Osteoblast (primary cell): ENCODE measurements around the gene DDX59. TPM values are rescaled to one million over a fixed set of nuclear protein-coding genes. Genes with fewer than 3 reads are reported as not detected.

Source experiments
- DNase-seq: peaks from one replicate; pipeline ENCODE4 v3.0.0; 2011; ENCODE audit warnings: low spot score, mixed read lengths; ENCODE audit not compliant: insufficient read length; ENCODE audit errors: missing footprints
- H2AFZ ChIP-seq: 2 replicates; pipeline ENCODE4 v1.6.0; 2011; ENCODE audit warnings: mild to moderate bottlenecking, low read length
- H3K27ac ChIP-seq: 2 replicates; pipeline ENCODE4 v1.5.1; 2011; ENCODE audit warnings: mild to moderate bottlenecking, low read depth, low read length, moderate library complexity
- H3K27me3 ChIP-seq: 2 replicates; pipeline ENCODE4 v1.6.0; 2012; ENCODE audit warnings: mild to moderate bottlenecking, control low read depth, inconsistent platforms, low read length, moderate library complexity; ENCODE audit not compliant: insufficient read depth
- H3K36me3 ChIP-seq: 2 replicates; pipeline ENCODE4 v1.5.1; 2011; ENCODE audit warnings: mild to moderate bottlenecking, low read length, control low read depth, moderate library complexity; ENCODE audit not compliant: insufficient read depth
- H3K4me1 ChIP-seq: 2 replicates; pipeline ENCODE4 v1.5.1; 2011; ENCODE audit warnings: mild to moderate bottlenecking, low read length, control low read depth, moderate library complexity; ENCODE audit not compliant: insufficient read depth
- H3K4me2 ChIP-seq: 2 replicates; pipeline ENCODE4 v1.6.0; 2011; ENCODE audit warnings: mild to moderate bottlenecking, low read length; ENCODE audit not compliant: insufficient read depth
- H3K4me3 ChIP-seq: fragments of 200-600 bp; sonication (generic); 3 replicates; pipeline ENCODE4 v1.5.1; 2012; ENCODE audit warnings: mild to moderate bottlenecking, low read length, inconsistent platforms; ENCODE audit not compliant: insufficient read depth
- H3K79me2 ChIP-seq: 2 replicates; pipeline ENCODE4 v1.6.0; 2012; ENCODE audit warnings: mild to moderate bottlenecking, low read length, control low read depth, inconsistent platforms; ENCODE audit not compliant: insufficient read depth
- H3K9me3 ChIP-seq: 2 replicates; pipeline ENCODE4 v1.5.1; 2011; ENCODE audit warnings: low read depth, low read length, control low read depth
- H4K20me1 ChIP-seq: 2 replicates; pipeline ENCODE4 v1.6.0; 2012; ENCODE audit warnings: mild to moderate bottlenecking, low read length, control low read depth; ENCODE audit not compliant: insufficient read depth
- total RNA-seq: library from RNA; depleted of rRNA; stranded (reverse); fragments of >200 nt; gene quantifications from 2 replicates; pipeline ENCODE4 v1.2.3, GENCODE V29; 2012
- TF ChIP-seq, protein P1 (sequence below): IDR thresholded peaks from 2 replicates; pipeline ENCODE4 v1.5.1; 2011; ENCODE audit warnings: mild to moderate bottlenecking, low read depth, low read length, moderate library complexity; ENCODE audit errors: extremely low read depth

The DDX59 gene
- total RNA-seq, 1 donor = 11.9 TPM

DNA sequence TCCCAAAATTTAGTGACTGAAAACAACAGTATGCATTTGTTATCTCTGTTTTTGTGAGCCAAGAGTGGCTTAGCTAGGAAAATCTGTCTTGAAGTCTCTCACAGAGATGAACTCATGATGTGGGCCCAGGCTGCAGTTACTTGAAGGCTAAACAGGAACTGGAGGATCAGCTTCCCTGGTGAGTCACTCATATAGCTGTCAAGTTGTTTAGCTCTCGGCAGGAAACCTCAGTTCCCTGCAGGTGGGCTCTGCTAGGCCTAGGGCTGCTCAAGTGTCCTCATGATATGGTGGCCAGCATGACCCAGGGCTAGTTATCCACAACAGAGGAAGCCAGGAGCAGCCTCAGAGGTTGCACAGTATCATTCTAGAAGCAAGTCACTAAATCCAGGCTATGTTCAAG is 30.2 kb upstream of the DDX59 start:
- DNase-seq = peak; percentile 52
- Histone ChIP-seq H3K4me2 (no peak overlapping the region), H4K20me1 (no peaks in the 10 kb centered on the region), H3K27ac (no peak overlapping the region), H2AFZ (peak overlapping the region; percentile 14), H3K36me3 (no peaks in the 10 kb centered on the region), H3K4me3 (no peak overlapping the region), H3K27me3 (peaks cover 5% of the 10 kb centered on the region), H3K4me1 (no peaks in the 10 kb centered on the region), H3K9me3 (no peaks in the 10 kb centered on the region), H3K79me2 (no peaks in the 10 kb centered on the region)
- TF ChIP-seq, protein P1, sequence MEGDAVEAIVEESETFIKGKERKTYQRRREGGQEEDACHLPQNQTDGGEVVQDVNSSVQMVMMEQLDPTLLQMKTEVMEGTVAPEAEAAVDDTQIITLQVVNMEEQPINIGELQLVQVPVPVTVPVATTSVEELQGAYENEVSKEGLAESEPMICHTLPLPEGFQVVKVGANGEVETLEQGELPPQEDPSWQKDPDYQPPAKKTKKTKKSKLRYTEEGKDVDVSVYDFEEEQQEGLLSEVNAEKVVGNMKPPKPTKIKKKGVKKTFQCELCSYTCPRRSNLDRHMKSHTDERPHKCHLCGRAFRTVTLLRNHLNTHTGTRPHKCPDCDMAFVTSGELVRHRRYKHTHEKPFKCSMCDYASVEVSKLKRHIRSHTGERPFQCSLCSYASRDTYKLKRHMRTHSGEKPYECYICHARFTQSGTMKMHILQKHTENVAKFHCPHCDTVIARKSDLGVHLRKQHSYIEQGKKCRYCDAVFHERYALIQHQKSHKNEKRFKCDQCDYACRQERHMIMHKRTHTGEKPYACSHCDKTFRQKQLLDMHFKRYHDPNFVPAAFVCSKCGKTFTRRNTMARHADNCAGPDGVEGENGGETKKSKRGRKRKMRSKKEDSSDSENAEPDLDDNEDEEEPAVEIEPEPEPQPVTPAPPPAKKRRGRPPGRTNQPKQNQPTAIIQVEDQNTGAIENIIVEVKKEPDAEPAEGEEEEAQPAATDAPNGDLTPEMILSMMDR = no peak

DNA sequence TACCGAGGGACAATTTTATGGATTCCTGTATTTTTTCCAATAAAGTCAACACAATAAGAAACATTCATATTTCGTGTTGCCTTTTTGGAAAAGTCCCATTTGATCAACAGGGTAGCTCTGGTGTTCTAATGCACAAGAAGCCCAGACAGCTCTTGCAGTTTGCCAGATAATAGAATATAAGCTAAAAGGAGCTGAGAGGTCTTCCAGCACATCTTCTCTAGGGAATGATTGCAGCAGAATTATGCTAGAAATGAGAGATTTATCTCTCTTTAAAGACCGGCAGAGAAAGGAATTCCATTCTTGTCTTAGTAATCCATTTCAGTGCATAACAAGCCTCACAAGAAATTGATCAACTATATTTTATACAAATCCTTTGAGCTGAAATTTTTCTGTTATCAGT is 25.0 kb upstream of the DDX59 start:
- TF ChIP-seq, protein P1 = no peak
- DNase-seq = no peak
- H2AFZ ChIP-seq = no peak overlapping the region

DNA sequence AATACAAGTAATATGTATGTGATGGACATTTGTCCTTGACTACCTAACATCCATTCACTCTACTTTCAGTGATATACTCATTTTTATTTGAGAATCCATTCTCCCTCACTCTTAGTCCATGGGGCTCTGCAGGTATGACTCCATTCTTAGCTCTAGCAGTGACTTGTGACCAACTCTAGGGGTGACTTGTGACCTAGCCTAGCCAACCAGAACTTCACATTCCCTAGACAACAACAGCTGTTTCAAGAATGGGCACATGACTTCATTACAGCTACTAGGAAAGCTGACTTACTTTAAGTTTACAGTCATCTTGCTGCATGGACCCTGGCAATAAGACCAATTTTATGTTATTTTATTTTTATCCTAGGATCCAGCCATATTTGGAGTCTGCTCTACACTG is 23.6 kb upstream of the DDX59 start:
- H2AFZ ChIP-seq = no peak overlapping the region
- no peaks in the 10 kb centered on the region for H4K20me1 ChIP-seq
- no peak overlapping the region for H3K4me3 ChIP-seq
- no peaks in the 10 kb centered on the region for H3K79me2 ChIP-seq
- no peak overlapping the region for H3K27ac ChIP-seq
- no peaks in the 10 kb centered on the region for H3K36me3 ChIP-seq
- no peaks in the 10 kb centered on the region for H3K4me1 ChIP-seq
- no peaks in the 10 kb centered on the region for H3K27me3 ChIP-seq
- H3K4me2 ChIP-seq = no peak overlapping the region
- TF ChIP-seq, protein P1 = no peak
- no peaks in the 10 kb centered on the region for H3K9me3 ChIP-seq
- DNase-seq = no peak

More for the DNA sequence above, 25.0 kb upstream of the DDX59 start:
- Histone ChIP-seq H3K79me2 (no peaks in the 10 kb centered on the region), H3K4me3 (no peak overlapping the region), H3K36me3 (no peaks in the 10 kb centered on the region), H3K4me2 (no peak overlapping the region), H3K4me1 (no peaks in the 10 kb centered on the region), H3K9me3 (no peaks in the 10 kb centered on the region), H3K27ac (no peak overlapping the region), H4K20me1 (no peaks in the 10 kb centered on the region), H3K27me3 (no peaks in the 10 kb centered on the region)

DNA sequence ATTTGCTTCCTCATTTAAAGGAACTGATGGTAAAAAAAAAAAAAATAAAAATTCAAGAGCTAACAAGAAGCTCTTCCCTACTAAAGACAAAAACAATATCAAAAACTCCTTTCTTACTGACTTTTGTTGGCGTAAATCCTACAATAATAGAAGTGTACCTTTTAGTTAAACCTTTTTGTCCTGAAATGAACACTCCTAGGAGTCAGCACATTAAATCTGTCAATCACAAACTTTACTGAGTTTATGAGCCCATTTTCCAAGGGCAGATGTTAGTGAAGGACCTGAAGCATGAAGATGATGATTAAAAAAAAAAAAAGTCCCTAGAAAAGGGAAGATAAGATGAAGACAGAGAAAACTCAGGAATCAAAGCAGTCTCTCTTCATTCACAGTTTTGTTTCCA is 22.6 kb upstream of the DDX59 start:
- no peaks in the 10 kb centered on the region for H4K20me1 ChIP-seq
- no peaks in the 10 kb centered on the region for H3K4me1 ChIP-seq
- H3K36me3 ChIP-seq = no peaks in the 10 kb centered on the region

More for the DNA sequence above, 22.6 kb upstream of the DDX59 start:
- Histone ChIP-seq H2AFZ (no peak overlapping the region), H3K27me3 (no peaks in the 10 kb centered on the region), H3K9me3 (no peaks in the 10 kb centered on the region), H3K4me3 (no peak overlapping the region), H3K4me2 (no peak overlapping the region), H3K27ac (no peak overlapping the region), H3K79me2 (no peaks in the 10 kb centered on the region)
- no peak for DNase-seq
- TF ChIP-seq, protein P1 = no peak
